ENCODE results near the gene KIAA1210. TPM values are rescaled to one million over a fixed set of nuclear protein-coding genes. Genes with fewer than 3 reads are reported as not detected.

Gene KIAA1210
- total RNA-seq, 2 experiments from 2014 or later: not detected

DNA sequence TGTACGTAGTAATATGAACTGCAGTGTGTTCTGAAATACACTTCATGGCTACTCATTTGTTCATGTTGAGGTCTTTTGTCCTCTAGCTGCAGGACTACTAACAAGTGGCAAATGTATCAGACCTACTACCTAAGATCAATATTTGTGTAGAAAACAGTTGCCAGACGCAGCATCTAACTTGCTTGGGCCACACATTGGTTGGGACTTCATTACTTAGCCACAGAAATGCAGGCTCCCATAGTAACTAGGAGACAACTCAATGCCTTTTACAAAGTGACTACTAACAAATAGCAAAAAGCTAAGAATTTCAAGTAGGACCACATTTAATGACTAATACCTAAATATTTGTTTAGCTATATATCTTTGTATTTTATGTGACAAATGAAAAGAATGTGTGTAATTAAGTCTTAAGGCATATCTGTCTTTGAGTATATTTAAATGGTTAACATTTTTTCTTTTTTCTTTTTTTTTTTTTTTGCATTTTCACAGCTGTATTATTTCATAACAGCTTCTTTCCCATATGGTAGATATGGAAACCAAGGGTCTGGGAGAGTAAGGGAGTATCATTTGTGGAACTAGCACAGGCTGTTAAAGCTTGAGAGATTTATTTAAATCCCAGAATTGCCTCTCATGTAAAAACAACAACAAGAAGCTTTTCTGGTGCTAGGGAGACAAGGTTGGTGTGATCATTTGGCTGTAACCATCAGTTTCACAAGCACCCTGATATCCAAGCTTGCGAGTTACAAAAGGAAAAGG is 52.2 kb downstream of the KIAA1210 start:
- H3K4me1 Mint-ChIP-seq: no peaks in the 10 kb centered on the region
- ATAC-seq: no peak
- H3K27me3 Mint-ChIP-seq: peaks cover 4% of the 10 kb centered on the region
- H3K9me3 Mint-ChIP-seq (ENCODE audit: low read depth): no peaks in the 10 kb centered on the region
- H3K36me3 Mint-ChIP-seq: no peaks in the 10 kb centered on the region
- H3K4me3 Mint-ChIP-seq: no peak overlapping the region
- CTCF ChIA-PET: interaction anchor here (0.7 kb wide), 1 partner anchor 69 kb away, joined by 3 read pairs; no protein-coding TSS in a partner anchor
- DNase-seq: no peak
- H3K27ac Mint-ChIP-seq: no peak overlapping the region

DNA sequence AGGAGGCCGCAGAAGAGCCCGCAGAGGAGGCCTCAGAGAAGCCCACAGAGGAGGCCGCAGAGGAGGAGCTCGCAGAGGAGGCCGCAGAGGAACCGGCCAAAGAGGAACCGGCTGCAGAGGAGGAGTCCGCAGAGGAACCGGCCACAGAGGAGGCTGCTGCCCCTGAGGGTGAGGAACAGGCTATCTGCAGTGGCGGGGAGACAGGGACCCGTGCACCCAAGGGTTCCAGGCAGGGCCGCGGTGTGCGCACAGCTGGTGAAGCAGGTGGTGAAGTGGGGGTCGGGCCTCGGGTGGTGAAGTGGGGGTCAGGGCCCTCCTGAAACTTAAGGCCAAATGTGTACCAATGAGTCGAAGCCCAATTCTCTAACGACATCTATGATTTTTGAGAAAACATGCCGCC is 53.7 kb downstream of the KIAA1210 start:
- CTCF ChIA-PET: no interaction called here
- no peak overlapping the region for H3K27ac Mint-ChIP-seq
- H3K9me3 Mint-ChIP-seq (ENCODE audit: low read depth): no peaks in the 10 kb centered on the region
- H3K4me3 Mint-ChIP-seq: no peak overlapping the region
- no peaks in the 10 kb centered on the region for H3K27me3 Mint-ChIP-seq
- H3K36me3 Mint-ChIP-seq: no peaks in the 10 kb centered on the region
- DNase-seq (no peak), ATAC-seq (no peak)
- H3K4me1 Mint-ChIP-seq: no peaks in the 10 kb centered on the region

DNA sequence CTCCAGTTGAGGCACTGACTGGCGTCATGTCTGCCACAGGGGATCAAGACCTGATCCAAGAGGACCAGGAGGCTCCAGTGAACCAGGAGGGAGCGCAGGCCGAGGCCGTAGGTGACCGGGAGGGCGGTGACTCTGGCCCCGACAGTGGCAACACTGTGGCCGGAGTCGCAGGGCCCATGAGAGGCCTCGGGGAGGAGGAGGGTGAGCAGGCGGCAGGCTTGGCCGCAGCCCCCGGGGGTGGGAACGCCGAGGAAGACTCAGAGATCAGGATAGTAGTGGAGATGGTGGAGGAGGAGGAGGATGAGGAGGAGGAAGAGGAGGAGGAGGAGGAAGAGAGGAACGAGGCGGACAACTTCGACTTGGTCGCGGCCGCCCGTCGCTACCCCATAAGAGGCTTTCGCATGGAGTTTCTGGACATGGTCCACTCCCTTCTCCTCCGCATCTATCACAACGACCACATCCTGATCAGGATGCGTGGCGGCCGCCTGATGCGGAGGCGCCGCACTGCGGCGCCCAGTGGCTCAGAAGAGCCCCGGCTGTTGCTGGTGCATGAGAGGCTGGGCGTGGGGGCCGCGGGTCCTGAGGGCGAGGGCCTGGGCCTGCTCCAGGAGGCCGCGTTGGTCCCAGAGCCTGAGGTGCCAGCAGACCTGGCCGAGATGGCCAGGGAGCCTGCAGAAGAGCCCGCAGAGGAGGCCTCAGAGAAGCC is 54.3 kb downstream of the KIAA1210 start:
- H3K27me3 Mint-ChIP-seq: no peaks in the 10 kb centered on the region
- no peak overlapping the region for H3K4me3 Mint-ChIP-seq

DNA sequence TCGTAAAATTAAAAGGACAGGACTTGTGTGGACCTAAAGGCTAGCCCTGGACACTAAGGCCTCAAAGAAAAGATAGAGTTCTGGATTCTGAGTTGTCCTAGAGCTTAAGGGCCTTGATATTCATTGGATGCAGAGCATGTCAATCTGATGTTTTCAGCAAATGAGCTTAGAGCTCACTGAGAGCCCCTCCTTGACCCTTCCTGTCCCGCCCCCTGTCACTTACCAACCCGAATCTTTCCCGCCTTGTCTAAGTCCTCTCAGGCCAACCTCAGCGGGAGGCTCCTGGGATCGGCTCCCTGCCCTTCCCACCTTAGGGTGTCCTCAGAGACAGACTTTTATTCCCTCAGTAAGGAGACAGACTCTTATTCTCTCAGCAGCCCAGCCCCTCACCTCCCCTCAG is 54.9 kb downstream of the KIAA1210 start, which contains the start of gene CT47C1:
Gene CT47C1 (plus strand): TSS at position 250 of the 400 bp plus-strand sequence. CDS start 233 bp downstream, outside the sequence.
- no peak for ATAC-seq

More for the DNA sequence above, 54.3 kb downstream of the KIAA1210 start:
- CTCF ChIA-PET: no interaction called here
- Mint-ChIP-seq H3K9me3 (ENCODE audit: low read depth) (no peaks in the 10 kb centered on the region), H3K36me3 (no peaks in the 10 kb centered on the region), H3K4me1 (no peaks in the 10 kb centered on the region), H3K27ac (no peak overlapping the region)
- ATAC-seq (no peak), DNase-seq (no peak)

DNA sequence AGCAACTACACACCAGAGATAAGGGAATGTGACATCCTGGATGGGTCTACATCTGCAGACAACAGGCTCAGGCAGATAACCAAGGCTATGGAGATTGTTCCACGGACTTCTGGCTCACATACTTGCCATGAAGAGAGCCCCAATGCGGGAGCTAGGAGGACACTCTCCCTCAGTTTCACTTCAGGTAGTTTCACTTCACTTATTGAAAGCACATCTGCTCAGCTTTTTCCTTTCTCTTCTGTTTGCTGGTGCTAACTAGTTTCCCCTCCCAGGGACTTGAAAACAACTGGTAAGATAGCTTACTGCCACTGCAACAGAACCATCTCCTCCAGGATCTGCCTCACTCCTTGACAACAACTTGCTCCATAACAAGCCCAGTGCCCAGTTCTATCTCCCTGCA is 56.2 kb downstream of the KIAA1210 start:
- Mint-ChIP-seq H3K4me1 (no peaks in the 10 kb centered on the region), H3K36me3 (no peaks in the 10 kb centered on the region), H3K9me3 (ENCODE audit: low read depth) (no peaks in the 10 kb centered on the region), H3K4me3 (no peak overlapping the region), H3K27ac (no peak overlapping the region), H3K27me3 (no peaks in the 10 kb centered on the region)
- CTCF ChIA-PET: no interaction called here
- ATAC-seq: no peak
- no peak for DNase-seq

More for the DNA sequence above, 54.9 kb downstream of the KIAA1210 start, which contains the start of gene CT47C1:
- CTCF ChIA-PET: no interaction called here
- Mint-ChIP-seq H3K4me1 (no peaks in the 10 kb centered on the region), H3K27ac (no peak within 1 kb of the TSS), H3K9me3 (ENCODE audit: low read depth) (no peaks in the 10 kb centered on the region), H3K27me3 (no peaks in the 10 kb centered on the region), H3K36me3 (no peaks in the 10 kb centered on the region), H3K4me3 (no peak within 1 kb of the TSS)
- no peak for DNase-seq

DNA sequence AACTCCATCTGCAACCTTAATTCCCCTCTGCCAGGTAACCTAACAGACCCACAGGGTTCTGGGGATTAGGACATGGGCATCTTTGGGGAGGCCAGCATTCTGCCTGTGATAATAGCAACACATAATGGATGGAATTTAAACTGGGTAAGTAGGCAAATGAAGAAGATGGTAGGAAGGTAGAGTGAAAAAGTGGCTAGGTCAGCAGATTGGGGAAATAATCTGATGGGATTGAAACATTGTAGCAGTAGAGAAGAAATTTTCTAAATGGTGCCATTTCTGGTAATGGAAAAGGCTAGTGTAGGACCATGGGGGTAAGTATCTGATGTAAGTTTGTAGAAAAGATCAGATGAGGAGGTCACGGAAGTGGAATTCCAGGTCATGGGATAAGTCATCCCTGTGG is 57.9 kb downstream of the KIAA1210 start:
- ATAC-seq (no peak), DNase-seq (no peak)
- H3K27ac Mint-ChIP-seq: no peak overlapping the region
- no peaks in the 10 kb centered on the region for H3K4me1 Mint-ChIP-seq
- no peaks in the 10 kb centered on the region for H3K27me3 Mint-ChIP-seq
- CTCF ChIA-PET: no interaction called here
- no peak overlapping the region for H3K4me3 Mint-ChIP-seq
- H3K9me3 Mint-ChIP-seq (ENCODE audit: low read depth): no peaks in the 10 kb centered on the region
- no peaks in the 10 kb centered on the region for H3K36me3 Mint-ChIP-seq

DNA sequence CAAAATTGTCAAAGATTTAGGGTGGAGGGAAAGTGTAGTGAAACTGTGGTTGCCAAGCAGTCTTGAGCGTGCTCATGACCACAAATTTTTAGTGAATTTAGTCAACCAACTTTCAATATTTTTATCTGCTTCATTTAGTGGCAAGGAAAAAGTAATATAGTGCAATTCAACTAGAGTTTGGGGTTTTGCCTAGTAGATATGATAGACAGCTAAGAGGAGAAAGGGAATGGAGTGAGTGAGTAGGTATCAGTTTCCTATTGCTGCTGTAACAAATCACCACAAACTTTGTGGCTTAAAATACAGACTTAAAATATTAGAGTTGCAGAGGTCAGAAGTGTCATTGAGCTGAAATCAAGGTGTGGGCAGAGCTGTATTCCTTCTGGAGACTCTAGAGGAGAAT is 58.5 kb downstream of the KIAA1210 start:
- CTCF ChIA-PET: no interaction called here
- Mint-ChIP-seq H3K27me3 (peaks cover 2% of the 10 kb centered on the region), H3K4me1 (no peaks in the 10 kb centered on the region), H3K4me3 (no peak overlapping the region), H3K27ac (no peak overlapping the region), H3K36me3 (no peaks in the 10 kb centered on the region), H3K9me3 (ENCODE audit: low read depth) (no peaks in the 10 kb centered on the region)
- ATAC-seq: no peak
- no peak for DNase-seq

DNA sequence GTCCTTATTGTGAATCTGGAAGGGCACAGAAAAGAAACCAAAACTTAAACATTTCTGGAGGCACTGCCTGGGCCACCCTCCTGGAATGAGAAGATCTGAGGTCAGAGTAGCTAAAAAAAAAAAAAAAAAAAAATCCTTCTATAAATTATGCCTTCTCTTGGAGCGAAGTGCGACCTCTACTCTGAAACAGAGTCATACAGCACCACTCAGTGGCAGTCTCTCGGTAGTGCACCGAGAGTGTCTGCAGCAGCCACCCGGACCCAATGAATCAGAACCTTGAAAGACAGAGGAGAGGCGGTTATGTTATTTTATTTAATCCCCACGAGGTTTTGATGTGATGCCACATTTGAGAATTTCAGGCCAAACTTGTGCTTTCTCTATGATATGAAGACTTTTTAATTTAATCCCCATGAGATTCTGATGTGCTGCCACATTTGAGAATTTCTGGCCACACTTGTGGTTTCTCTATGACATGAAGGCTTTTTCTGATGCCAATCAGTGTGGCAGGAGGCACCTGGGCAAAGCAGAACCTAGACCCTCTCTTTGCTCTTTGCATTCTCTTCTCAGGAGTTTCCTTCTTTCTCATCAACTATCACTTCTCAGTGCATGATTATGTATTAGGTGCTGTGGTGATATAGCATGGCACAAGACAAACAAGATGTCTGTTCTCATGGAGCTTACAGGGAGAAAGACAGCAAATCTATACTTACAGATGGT is 60.4 kb downstream of the KIAA1210 start:
- ATAC-seq: no peak
- Mint-ChIP-seq H3K9me3 (ENCODE audit: low read depth) (no peaks in the 10 kb centered on the region), H3K27ac (no peak overlapping the region), H3K27me3 (peaks cover 6% of the 10 kb centered on the region), H3K36me3 (no peaks in the 10 kb centered on the region), H3K4me3 (no peak overlapping the region), H3K4me1 (no peaks in the 10 kb centered on the region)
- DNase-seq: peak; percentile 44
- CTCF ChIA-PET: interaction anchor here (0.6 to 1.5 kb wide), 4 partner anchors 13 to 865 kb away, joined by 3 to 9 read pairs (median 3); no protein-coding TSS in a partner anchor

DNA sequence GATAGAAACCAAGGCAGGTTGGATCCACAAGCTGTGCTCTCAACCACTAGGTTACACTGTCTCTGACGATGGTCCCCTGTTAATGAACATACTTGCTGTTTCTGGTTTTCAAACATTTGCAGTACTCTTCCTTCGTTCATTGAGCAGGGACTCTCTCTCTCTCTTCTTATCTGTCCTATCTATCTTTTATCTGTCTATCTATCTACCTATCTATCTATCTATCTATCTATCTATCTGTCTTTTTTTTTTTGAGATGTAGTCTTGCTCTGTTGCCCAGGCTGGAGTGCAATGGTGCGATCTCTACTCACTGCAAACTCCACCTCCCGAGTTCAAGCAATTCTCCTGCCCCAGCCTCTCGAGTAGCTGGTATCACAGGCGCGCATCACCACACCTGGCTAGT is 64.2 kb downstream of the KIAA1210 start:
- Mint-ChIP-seq H3K36me3 (no peaks in the 10 kb centered on the region), H3K9me3 (ENCODE audit: low read depth) (no peaks in the 10 kb centered on the region), H3K4me1 (no peaks in the 10 kb centered on the region), H3K27me3 (peaks cover 6% of the 10 kb centered on the region), H3K27ac (no peak overlapping the region), H3K4me3 (no peak overlapping the region)
- DNase-seq (no peak), ATAC-seq (no peak)
- CTCF ChIA-PET: no interaction called here

DNA sequence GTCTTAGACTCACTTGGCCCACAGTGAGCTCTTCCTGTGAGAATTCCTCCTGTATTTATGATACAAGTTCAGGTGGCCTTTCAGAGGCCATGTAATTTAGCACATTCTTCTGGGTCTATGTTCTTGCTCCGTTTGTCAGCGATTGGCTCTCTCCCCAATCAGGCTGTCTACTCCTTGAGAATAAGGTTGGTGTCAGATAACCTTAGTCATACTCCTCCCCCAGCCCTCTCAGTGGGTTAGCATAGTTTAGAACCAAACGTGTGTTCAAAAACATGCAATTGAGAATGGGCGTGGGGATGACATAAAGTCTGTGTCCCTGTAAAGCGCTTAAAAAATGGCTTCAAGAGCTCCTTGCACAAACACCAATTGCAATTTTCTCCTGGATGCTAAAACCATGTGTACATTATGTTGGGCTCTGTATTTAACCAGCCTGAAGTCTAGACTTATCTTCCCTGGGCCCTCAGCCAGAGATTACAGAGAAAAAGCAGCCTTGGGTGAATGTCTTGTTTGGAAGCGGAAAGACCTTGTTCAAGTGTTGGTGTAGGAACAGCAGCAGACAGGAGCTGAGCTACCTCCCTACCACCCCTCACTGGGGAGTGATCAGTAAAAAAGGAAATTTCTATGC is 64.8 kb downstream of the KIAA1210 start:
- CTCF ChIA-PET: no interaction called here
- Mint-ChIP-seq H3K36me3 (no peaks in the 10 kb centered on the region), H3K27ac (no peak overlapping the region)

DNA sequence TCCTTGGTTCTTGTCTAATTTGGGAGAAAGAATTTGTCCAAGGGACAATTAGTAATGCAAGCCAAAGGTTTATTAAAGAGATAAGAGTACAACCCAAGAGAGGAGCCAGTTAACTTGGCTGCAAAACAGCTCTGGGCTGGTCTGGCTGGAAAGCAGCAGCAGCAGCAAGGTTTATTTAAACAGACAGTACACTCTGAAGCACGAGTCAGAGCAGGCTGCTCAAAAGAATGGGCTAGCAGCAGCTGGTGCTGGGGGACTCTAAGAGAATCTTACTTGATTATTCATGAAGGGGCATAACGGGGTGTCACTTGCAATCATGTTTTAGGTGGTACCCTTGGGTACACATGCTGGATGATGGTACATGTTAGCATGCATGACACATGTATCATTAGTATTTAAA is 71.9 kb downstream of the KIAA1210 start:
- no peak overlapping the region for H3K4me3 Mint-ChIP-seq
- no peaks in the 10 kb centered on the region for H3K36me3 Mint-ChIP-seq
- CTCF ChIA-PET: no interaction called here
- no peak for DNase-seq
- peaks cover 1% of the 10 kb centered on the region for H3K27me3 Mint-ChIP-seq
- H3K9me3 Mint-ChIP-seq (ENCODE audit: low read depth): no peaks in the 10 kb centered on the region
- H3K4me1 Mint-ChIP-seq: no peaks in the 10 kb centered on the region
- ATAC-seq: no peak
- no peak overlapping the region for H3K27ac Mint-ChIP-seq

More for the DNA sequence above, 64.8 kb downstream of the KIAA1210 start:
- Mint-ChIP-seq H3K27me3 (peaks cover 6% of the 10 kb centered on the region), H3K4me1 (no peaks in the 10 kb centered on the region), H3K4me3 (no peak overlapping the region), H3K9me3 (ENCODE audit: low read depth) (no peaks in the 10 kb centered on the region)
- ATAC-seq (no peak), DNase-seq (no peak)

DNA sequence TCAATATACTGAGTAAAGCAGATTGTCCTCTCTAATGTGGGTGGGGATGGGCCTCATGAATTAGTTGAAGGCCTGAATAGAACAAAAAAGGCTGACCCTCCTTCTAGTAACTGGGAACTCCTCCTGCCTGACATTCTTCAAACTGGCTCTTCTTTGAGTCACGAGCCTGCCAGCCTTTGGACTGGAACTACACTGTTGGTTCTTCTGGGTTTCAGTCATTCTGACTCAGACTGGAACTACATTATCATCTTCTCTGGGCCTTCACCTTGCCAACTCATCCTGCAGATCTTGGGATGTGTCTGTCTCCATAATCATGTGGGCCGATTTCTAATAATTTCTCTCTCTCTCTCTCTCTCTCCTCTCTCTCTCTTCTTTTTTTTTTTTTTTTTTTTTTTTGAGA is 81.7 kb downstream of the KIAA1210 start:
- Mint-ChIP-seq H3K27me3 (peaks cover 5% of the 10 kb centered on the region), H3K9me3 (ENCODE audit: low read depth) (no peaks in the 10 kb centered on the region), H3K36me3 (no peaks in the 10 kb centered on the region), H3K4me1 (no peaks in the 10 kb centered on the region), H3K27ac (no peak overlapping the region), H3K4me3 (no peak overlapping the region)
- no peak for DNase-seq
- CTCF ChIA-PET: no interaction called here
- ATAC-seq: no peak

DNA sequence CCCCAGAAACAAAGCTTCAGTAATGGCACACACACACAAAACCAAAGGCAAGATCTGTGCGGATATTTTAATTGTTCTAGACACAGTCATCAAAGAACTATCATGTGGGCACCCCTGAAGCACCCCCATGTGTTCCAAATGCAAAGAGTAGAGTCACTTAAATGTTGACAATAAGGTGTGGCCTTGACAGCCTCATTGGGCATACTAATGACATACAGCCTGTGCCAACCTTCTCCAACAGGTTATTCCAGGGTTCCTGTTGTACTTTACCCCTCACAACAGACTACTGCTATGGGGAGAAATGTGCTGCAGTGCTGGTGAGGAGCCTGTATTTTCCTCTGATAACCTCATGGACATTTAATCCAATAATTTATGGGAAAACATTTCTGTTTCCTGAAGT is 84.6 kb downstream of the KIAA1210 start:
- H3K27ac Mint-ChIP-seq: no peak overlapping the region
- H3K4me3 Mint-ChIP-seq: no peak overlapping the region
- H3K4me1 Mint-ChIP-seq: no peaks in the 10 kb centered on the region
- ATAC-seq (no peak), DNase-seq (no peak)
- CTCF ChIA-PET: no interaction called here
- H3K27me3 Mint-ChIP-seq: peaks cover 2% of the 10 kb centered on the region
- no peaks in the 10 kb centered on the region for H3K36me3 Mint-ChIP-seq
- H3K9me3 Mint-ChIP-seq (ENCODE audit: low read depth): no peaks in the 10 kb centered on the region
